ENCODE measurements around the gene ARHGAP40. TPM values are rescaled to one million over a fixed set of nuclear protein-coding genes. Genes with fewer than 3 reads are reported as not detected.

Gene ARHGAP40
- total and polyA plus RNA-seq, 2 donors (not counting 3 experiments of a cell fraction or from before 2014, with no cell fraction given), result 0.18 to 0.20 TPM

DNA sequence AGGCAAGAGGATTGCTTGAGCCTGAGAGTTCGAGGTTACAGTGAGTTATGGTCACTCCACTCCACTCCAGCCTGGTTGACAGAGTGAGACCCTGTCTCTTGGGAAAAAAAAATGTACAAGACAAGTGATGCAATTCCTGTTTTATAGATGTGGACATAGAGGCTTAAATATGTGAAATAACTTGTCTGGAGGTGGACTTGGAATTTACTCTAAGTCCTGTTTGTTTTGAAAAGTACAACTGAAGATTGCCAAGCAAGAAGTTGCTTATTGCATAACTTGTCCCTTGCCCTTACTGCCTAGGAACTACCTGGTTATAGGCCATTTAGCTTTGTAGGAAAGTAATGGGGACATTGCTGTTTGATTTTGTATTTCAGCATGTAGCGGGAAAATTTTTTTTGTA is 46.6 kb upstream of the ARHGAP40 start:
- H3K9me1 ChIP-seq (replicated peaks; ENCODE audit: control insufficient read depth, extremely low read depth, insufficient read depth, low read length), result no peaks in the 10 kb centered on the region
- H2AFZ ChIP-seq (ENCODE audit: low read depth, low read length), result no peak overlapping the region
- CTCF ChIA-PET, result no interaction called here
- H3K9me3 ChIP-seq (replicated peaks; ENCODE audit: control insufficient read depth, insufficient read depth, low read length), result no peaks in the 10 kb centered on the region
- H3K79me2 ChIP-seq (ENCODE audit: control insufficient read depth, insufficient read depth, low read length), result no peaks in the 10 kb centered on the region
- H3K36me3 ChIP-seq (ENCODE audit: control insufficient read depth in 2 of 2, extremely low read depth in 1 of 2, insufficient read depth in 2 of 2, low read length in 2 of 2), result peaks cover 8 to 9% of the 10 kb centered on the region in 2 experiments
- dilution Hi-C loops (cut with MboI; ENCODE audit: extremely low pct_ligation_motif_present, low sequenced_read_pairs), result no loop called here
- H3K27me3 ChIP-seq (ENCODE audit: control insufficient read depth in 2 of 2, insufficient read depth in 2 of 2, low read length in 2 of 2), result no peaks in the 10 kb centered on the region
- intact Hi-C loops (cut with micrococcal nuclease), result no loop called here
- peaks cover 10% of the 10 kb centered on the region for H3K4me1 ChIP-seq (ENCODE audit: control insufficient read depth, extremely low read depth, insufficient read depth, low read length)
- no peak overlapping the region for H3K4me3 ChIP-seq (replicated peaks in 1 of 3; ENCODE audit: insufficient read depth in 1 of 3, low read depth in 1 of 3, low read length in 3 of 3)
- H3K27ac ChIP-seq (ENCODE audit: insufficient read depth, low read depth, low read length), result no peak overlapping the region
- TF ChIP-seq EZH2 (IDR thresholded peaks at IDR 0.05; ENCODE audit: borderline replicate concordance, low read depth, low read length, severe bottlenecking) (no peak), POLR2A (IDR thresholded peaks at IDR 0.05; ENCODE audit: low read depth, low read length) (no peak)
- FAIRE-seq (no peak), DNase-seq (ENCODE audit: low read depth, low spot score) (no peak)
- no peak overlapping the region for H3K9ac ChIP-seq (replicated peaks; ENCODE audit: extremely low read depth, insufficient read depth, low read length)
- POLR2A ChIA-PET, result no interaction called here
- no peak overlapping the region for H3K4me2 ChIP-seq (ENCODE audit: insufficient read depth, low read length)
- BruUV-seq (replicated peaks), result no TSS peak
- H4K20me1 ChIP-seq (replicated peaks; ENCODE audit: control insufficient read depth, extremely low read depth, insufficient read depth, low read length), result no peaks in the 10 kb centered on the region

DNA sequence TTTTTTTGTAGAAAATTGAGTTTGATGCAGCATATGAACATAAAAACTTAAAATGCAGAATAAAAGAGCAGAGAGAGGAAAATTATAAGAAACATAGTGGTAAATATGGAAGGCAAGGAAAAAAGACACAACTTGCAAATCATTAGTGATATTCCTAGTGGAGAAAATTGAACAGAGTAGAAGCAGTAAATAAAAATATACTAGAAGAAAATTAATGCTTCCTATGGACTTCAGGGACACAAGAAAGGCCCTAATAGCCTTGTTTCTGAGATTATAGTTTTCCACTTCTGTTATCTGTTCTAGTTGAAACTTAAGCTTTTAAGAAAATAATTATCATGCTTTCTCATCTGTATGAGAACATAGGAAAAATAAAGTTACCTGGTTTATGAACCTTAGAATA is 46.2 kb upstream of the ARHGAP40 start:
- no peaks in the 10 kb centered on the region for H3K9me3 ChIP-seq (replicated peaks; ENCODE audit: control insufficient read depth, insufficient read depth, low read length)
- H3K79me2 ChIP-seq (ENCODE audit: control insufficient read depth, insufficient read depth, low read length), result no peaks in the 10 kb centered on the region
- CTCF ChIA-PET, result no interaction called here
- no peak overlapping the region for H2AFZ ChIP-seq (ENCODE audit: low read depth, low read length)
- peaks cover 10% of the 10 kb centered on the region for H3K4me1 ChIP-seq (ENCODE audit: control insufficient read depth, extremely low read depth, insufficient read depth, low read length)
- POLR2A ChIA-PET, result no interaction called here
- no peaks in the 10 kb centered on the region for H3K9me1 ChIP-seq (replicated peaks; ENCODE audit: control insufficient read depth, extremely low read depth, insufficient read depth, low read length)
- no peak for DNase-seq (ENCODE audit: low read depth, low spot score)
- intact Hi-C loops (cut with micrococcal nuclease) (no loop called here), dilution Hi-C loops (cut with MboI; ENCODE audit: extremely low pct_ligation_motif_present, low sequenced_read_pairs) (no loop called here)
- H3K4me2 ChIP-seq (ENCODE audit: insufficient read depth, low read length), result no peak overlapping the region
- no peak for FAIRE-seq
- no peaks in the 10 kb centered on the region for H4K20me1 ChIP-seq (replicated peaks; ENCODE audit: control insufficient read depth, extremely low read depth, insufficient read depth, low read length)
- H3K27ac ChIP-seq (ENCODE audit: insufficient read depth, low read depth, low read length), result no peak overlapping the region
- BruUV-seq (replicated peaks), result no TSS peak
- TF ChIP-seq FOS (IDR thresholded peaks at IDR 0.05; ENCODE audit: borderline replicate concordance, insufficient read depth, low read length), result no peak
- TF ChIP-seq, protein P1, sequence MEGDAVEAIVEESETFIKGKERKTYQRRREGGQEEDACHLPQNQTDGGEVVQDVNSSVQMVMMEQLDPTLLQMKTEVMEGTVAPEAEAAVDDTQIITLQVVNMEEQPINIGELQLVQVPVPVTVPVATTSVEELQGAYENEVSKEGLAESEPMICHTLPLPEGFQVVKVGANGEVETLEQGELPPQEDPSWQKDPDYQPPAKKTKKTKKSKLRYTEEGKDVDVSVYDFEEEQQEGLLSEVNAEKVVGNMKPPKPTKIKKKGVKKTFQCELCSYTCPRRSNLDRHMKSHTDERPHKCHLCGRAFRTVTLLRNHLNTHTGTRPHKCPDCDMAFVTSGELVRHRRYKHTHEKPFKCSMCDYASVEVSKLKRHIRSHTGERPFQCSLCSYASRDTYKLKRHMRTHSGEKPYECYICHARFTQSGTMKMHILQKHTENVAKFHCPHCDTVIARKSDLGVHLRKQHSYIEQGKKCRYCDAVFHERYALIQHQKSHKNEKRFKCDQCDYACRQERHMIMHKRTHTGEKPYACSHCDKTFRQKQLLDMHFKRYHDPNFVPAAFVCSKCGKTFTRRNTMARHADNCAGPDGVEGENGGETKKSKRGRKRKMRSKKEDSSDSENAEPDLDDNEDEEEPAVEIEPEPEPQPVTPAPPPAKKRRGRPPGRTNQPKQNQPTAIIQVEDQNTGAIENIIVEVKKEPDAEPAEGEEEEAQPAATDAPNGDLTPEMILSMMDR (IDR thresholded peaks at IDR 0.05; ENCODE audit: extremely low read depth in 1 of 2, insufficient read depth in 1 of 2, low read depth in 1 of 2, low read length in 2 of 2), result no peak
- TF ChIP-seq GATA2 (IDR thresholded peaks at IDR 0.05; ENCODE audit: insufficient read depth, insufficient read length, low read depth, low read length), result no peak
- TF ChIP-seq POLR2AphosphoS5 (IDR thresholded peaks at IDR 0.05; ENCODE audit: insufficient read depth, low read depth, low read length), result no peak
- TF ChIP-seq POLR2A (IDR thresholded peaks at IDR 0.05; ENCODE audit: low read depth, low read length), result no peak
- TF ChIP-seq, protein P2, sequence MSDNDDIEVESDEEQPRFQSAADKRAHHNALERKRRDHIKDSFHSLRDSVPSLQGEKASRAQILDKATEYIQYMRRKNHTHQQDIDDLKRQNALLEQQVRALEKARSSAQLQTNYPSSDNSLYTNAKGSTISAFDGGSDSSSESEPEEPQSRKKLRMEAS (IDR thresholded peaks at IDR 0.05; ENCODE audit: insufficient read depth, insufficient read length), result no peak
- TF ChIP-seq EZH2 (IDR thresholded peaks at IDR 0.05; ENCODE audit: borderline replicate concordance, low read depth, low read length, severe bottlenecking), result no peak
- TF ChIP-seq MYC (IDR thresholded peaks at IDR 0.05; ENCODE audit: low read depth, low read length), result no peak
- TF ChIP-seq JUN (IDR thresholded peaks at IDR 0.05; ENCODE audit: borderline replicate concordance, insufficient read depth, insufficient read length, low read depth), result no peak
- H3K4me3 ChIP-seq (replicated peaks in 1 of 3; ENCODE audit: insufficient read depth in 1 of 3, low read depth in 1 of 3, low read length in 3 of 3), result no peak overlapping the region
- H3K36me3 ChIP-seq (ENCODE audit: control insufficient read depth in 2 of 2, extremely low read depth in 1 of 2, insufficient read depth in 2 of 2, low read length in 2 of 2), result peaks cover 8 to 9% of the 10 kb centered on the region in 2 experiments
- H3K27me3 ChIP-seq (ENCODE audit: control insufficient read depth in 2 of 2, insufficient read depth in 2 of 2, low read length in 2 of 2), result no peaks in the 10 kb centered on the region
- no peak overlapping the region for H3K9ac ChIP-seq (replicated peaks; ENCODE audit: extremely low read depth, insufficient read depth, low read length)

Data from endothelial cell of umbilical vein (primary cell).